MG63 (cell line): ENCODE data around the gene PIK3CD. TPM values are rescaled to one million over a fixed set of nuclear protein-coding genes. Genes with fewer than 3 reads are reported as not detected.

Experiments
- DNase-seq: peaks from one replicate; pipeline ENCODE4 v3.0.0-alpha.2; 2020
- H3K27me3 ChIP-seq: fragments of 250-450 bp; sonication (Bioruptor Pico); 2 replicates; pipeline ENCODE4 v1.5.1; 2020; ENCODE audit warnings: mild to moderate bottlenecking, moderate library complexity
- H3K36me3 ChIP-seq: fragments of 250-450 bp; sonication (Bioruptor Pico); 2 replicates; pipeline ENCODE4 v1.5.1; 2020; ENCODE audit warnings: mild to moderate bottlenecking, moderate library complexity
- H3K4me3 ChIP-seq: fragments of 250-450 bp; sonication (Bioruptor Pico); 2 replicates; pipeline ENCODE4 v1.5.1; 2020; ENCODE audit warnings: mild to moderate bottlenecking, moderate library complexity
- H3K9me3 ChIP-seq: fragments of 250-450 bp; sonication (Bioruptor Pico); 2 replicates; pipeline ENCODE4 v1.5.1; 2020; ENCODE audit warnings: mild to moderate bottlenecking, moderate library complexity
- total RNA-seq: library from RNA; depleted of rRNA; stranded (reverse); fragments of >200 nt; shearing (Covaris generic); gene quantifications from 2 replicates; pipeline ENCODE4 v1.2.3, GENCODE V29; 2014; ENCODE audit warnings: low replicate concordance

PIK3CD gene
- total RNA-seq, 1 experiment from 2014 or later, result 2.9 TPM

- no peaks in the 10 kb centered on the region for H3K36me3 ChIP-seq
- H3K4me3 ChIP-seq, result no peak overlapping the region
- H3K9me3 ChIP-seq, result no peaks in the 10 kb centered on the region
- no peak for DNase-seq
- H3K27me3 ChIP-seq, result no peaks in the 10 kb centered on the region
These were observed 65.9 kb downstream of the PIK3CD start for GRCh38 chr1:9717193-9718005.

- no peaks in the 10 kb centered on the region for H3K9me3 ChIP-seq
These were observed 66.6 kb downstream of the PIK3CD start for GRCh38 chr1:9718006-9718680.

GRCh38 chr1:9719978-9720722 is 68.6 kb downstream of the PIK3CD start:
- DNase-seq, result no peak
- H3K9me3 ChIP-seq, result no peaks in the 10 kb centered on the region
- H3K36me3 ChIP-seq, result no peaks in the 10 kb centered on the region

More at GRCh38 chr1:9718006-9718680, 66.6 kb downstream of the PIK3CD start:
- no peaks in the 10 kb centered on the region for H3K27me3 ChIP-seq
- DNase-seq, result no peak
- H3K36me3 ChIP-seq, result no peaks in the 10 kb centered on the region
- H3K4me3 ChIP-seq, result no peak overlapping the region

GRCh38 chr1:9720785-9721605 is 69.5 kb downstream of the PIK3CD start:
- Histone ChIP-seq H3K27me3 (no peaks in the 10 kb centered on the region), H3K4me3 (no peak overlapping the region), H3K36me3 (no peaks in the 10 kb centered on the region), H3K9me3 (no peaks in the 10 kb centered on the region)
- no peak for DNase-seq

More at GRCh38 chr1:9719978-9720722, 68.6 kb downstream of the PIK3CD start:
- Histone ChIP-seq H3K27me3 (no peaks in the 10 kb centered on the region), H3K4me3 (no peak overlapping the region)

GRCh38 chr1:9721606-9722377 is 70.3 kb downstream of the PIK3CD start:
- Histone ChIP-seq H3K27me3 (no peaks in the 10 kb centered on the region), H3K9me3 (no peaks in the 10 kb centered on the region), H3K36me3 (no peaks in the 10 kb centered on the region), H3K4me3 (no peak overlapping the region)
- DNase-seq, result peak; percentile 14

GRCh38 chr1:9722378-9722749 is 70.8 kb downstream of the PIK3CD start:
- Histone ChIP-seq H3K36me3 (no peaks in the 10 kb centered on the region), H3K27me3 (no peaks in the 10 kb centered on the region), H3K4me3 (no peak overlapping the region), H3K9me3 (no peaks in the 10 kb centered on the region)
- DNase-seq, result no peak

- Histone ChIP-seq H3K27me3 (no peaks in the 10 kb centered on the region), H3K9me3 (no peaks in the 10 kb centered on the region), H3K36me3 (no peaks in the 10 kb centered on the region), H3K4me3 (no peak overlapping the region)
- no peak for DNase-seq
These were observed 71.7 kb downstream of the PIK3CD start for GRCh38 chr1:9723068-9723805.

GRCh38 chr1:9723926-9724325 is 72.4 kb downstream of the PIK3CD start:
- H3K27me3 ChIP-seq, result no peaks in the 10 kb centered on the region
- no peaks in the 10 kb centered on the region for H3K9me3 ChIP-seq
- no peak overlapping the region for H3K4me3 ChIP-seq
- no peak for DNase-seq
- H3K36me3 ChIP-seq, result no peaks in the 10 kb centered on the region

GRCh38 chr1:9724706-9725476 is 73.4 kb downstream of the PIK3CD start:
- Histone ChIP-seq H3K9me3 (no peaks in the 10 kb centered on the region), H3K27me3 (no peaks in the 10 kb centered on the region), H3K36me3 (no peaks in the 10 kb centered on the region), H3K4me3 (no peak overlapping the region)
- peak; percentile 52 for DNase-seq

- H3K4me3 ChIP-seq, result no peak overlapping the region
- DNase-seq, result no peak
- peaks cover 8% of the 10 kb centered on the region; the same call in 1 of the 2 replicates for H3K36me3 ChIP-seq
- no peaks in the 10 kb centered on the region for H3K27me3 ChIP-seq
- H3K9me3 ChIP-seq, result no peaks in the 10 kb centered on the region
These were observed 74.9 kb downstream of the PIK3CD start for GRCh38 chr1:9726406-9726805.

- Histone ChIP-seq H3K9me3 (no peaks in the 10 kb centered on the region), H3K27me3 (no peaks in the 10 kb centered on the region), H3K4me3 (no peak overlapping the region), H3K36me3 (peaks cover 8% of the 10 kb centered on the region; the same call in 1 of the 2 replicates)
- no peak for DNase-seq
These were observed 75.5 kb downstream of the PIK3CD start for GRCh38 chr1:9726905-9727595.

- no peak for DNase-seq
- Histone ChIP-seq H3K4me3 (no peak overlapping the region), H3K27me3 (no peaks in the 10 kb centered on the region), H3K36me3 (peaks cover 17% of the 10 kb centered on the region), H3K9me3 (no peaks in the 10 kb centered on the region)
These were observed 77.1 kb downstream of the PIK3CD start for GRCh38 chr1:9728451-9729295.

GRCh38 chr1:9729523-9729922 is 78.0 kb downstream of the PIK3CD start:
- H3K27me3 ChIP-seq, result no peaks in the 10 kb centered on the region
- H3K4me3 ChIP-seq, result no peak overlapping the region
- no peaks in the 10 kb centered on the region for H3K9me3 ChIP-seq
- no peak for DNase-seq
- H3K36me3 ChIP-seq, result peaks cover 21% of the 10 kb centered on the region
